CD4-positive, alpha-beta memory T cell (primary cell): ENCODE results near the gene KIAA0513. TPM values are rescaled to one million over a fixed set of nuclear protein-coding genes. Genes with fewer than 3 reads are reported as not detected.

ENCODE experiments used
- CTCF ChIA-PET: fragments of 350-600 bp; sonication (Branson Sonifier 250); formaldehyde crosslinking; loops from one replicate; lab custom pipeline; 2021; ENCODE audit warnings: inconsistent platforms; ENCODE audit not compliant: partially characterized antibody; lab: Charles Lee
- POLR2A ChIA-PET: fragments of 350-600 bp; sonication (Branson Sonifier 250); formaldehyde crosslinking; loops from one replicate; lab custom pipeline; 2021; ENCODE audit not compliant: partially characterized antibody; lab: Charles Lee
- DNase-seq, 5 donors: peaks; one replicate each; pipeline versions ENCODE4 v3.0.0 to v3.0.0-alpha.2; 2020 to 2022; ENCODE audit warnings: mixed read lengths in 1 of 5
- H3K27ac ChIP-seq: one replicate; pipeline ENCODE4 v1.7.0; 2013; ENCODE audit warnings: low read depth, low read length
- H3K27me3 ChIP-seq: 2 replicates; pipeline ENCODE4 v1.7.0; 2013; ENCODE audit warnings: mild to moderate bottlenecking, low read length, moderate library complexity; ENCODE audit not compliant: insufficient read depth
- H3K36me3 ChIP-seq: 2 replicates; pipeline ENCODE4 v1.7.0; 2013; ENCODE audit warnings: mild to moderate bottlenecking, low read length, moderate library complexity; ENCODE audit not compliant: insufficient read depth
- H3K4me1 ChIP-seq: 2 replicates; pipeline ENCODE4 v1.7.0; 2013; ENCODE audit warnings: mild to moderate bottlenecking, low read length, moderate library complexity; ENCODE audit not compliant: insufficient read depth
- H3K4me3 ChIP-seq, 2 donors: one replicate each; pipeline ENCODE4 v1.7.0; 2013; ENCODE audit warnings: low read length in 2 of 2, mild to moderate bottlenecking in 1 of 2
- H3K9me3 ChIP-seq, 2 donors: one replicate each; pipeline ENCODE4 v1.7.0; 2013; ENCODE audit warnings: low read length in 2 of 2, control low read depth in 1 of 2; ENCODE audit not compliant: control insufficient read depth in 1 of 2
- H3K27ac Mint-ChIP-seq, 7 donors: one replicate each; pipeline ENCODE4 v1.8.0; 2020 to 2021; ENCODE audit warnings: mixed read lengths in 7 of 7, mild to moderate bottlenecking in 6 of 7, inconsistent platforms in 3 of 7, moderate library complexity in 3 of 7
- H3K27me3 Mint-ChIP-seq, 2 donors: one replicate each; pipeline ENCODE4 v1.8.0; 2020 to 2021; ENCODE audit warnings: mixed read lengths in 2 of 2
- H3K36me3 Mint-ChIP-seq, 2 donors: one replicate each; pipeline ENCODE4 v1.8.0; 2020 to 2021; ENCODE audit warnings: mixed read lengths in 2 of 2, inconsistent platforms in 1 of 2, mild to moderate bottlenecking in 1 of 2
- H3K4me1 Mint-ChIP-seq, 4 donors: one replicate each; pipeline ENCODE4 v1.8.0; 2020 to 2021; ENCODE audit warnings: mixed read lengths in 4 of 4, mild to moderate bottlenecking in 1 of 4
- H3K4me3 Mint-ChIP-seq, 8 donors: one replicate each; pipeline ENCODE4 v1.8.0; 2020 to 2021; ENCODE audit warnings: mixed read lengths in 8 of 8, mild to moderate bottlenecking in 7 of 8, moderate library complexity in 6 of 8, inconsistent platforms in 3 of 8
- H3K9me3 Mint-ChIP-seq, 8 donors: one replicate each; pipeline ENCODE4 v1.8.0; 2020 to 2021; ENCODE audit warnings: mixed read lengths in 8 of 8, mild to moderate bottlenecking in 5 of 8, inconsistent platforms in 3 of 8, moderate library complexity in 1 of 8
- intact Hi-C: fragments of 100-400 bp; cut with micrococcal nuclease; formaldehyde crosslinking; loops from one replicate; pipeline ENCODE4 v1.15.1; 2023
- polyA plus RNA-seq, 2 donors: library from polyadenylated mRNA; unstranded; fragments of 300-500 nt; fragmentation: Illumina TruSeq; gene quantifications; one replicate each; pipeline ENCODE4 v1.2.3, GENCODE V29; 2021
- total RNA-seq, 2 experiments: library from RNA; stranded (reverse); gene quantifications; one replicate each; pipeline ENCODE4 v1.2.3, GENCODE V29; 2021

KIAA0513 gene
- total and polyA plus RNA-seq, 4 experiments from 2014 or later: 1.3 to 19.0 (median 14.8) TPM

- no peaks in the 10 kb centered on the region for H3K9me3 Mint-ChIP-seq
- Histone ChIP-seq H3K9me3 (no peaks in the 10 kb centered on the region), H3K4me1 (peaks cover 14% of the 10 kb centered on the region), H3K4me3 (no peak overlapping the region), H3K36me3 (no peaks in the 10 kb centered on the region), H3K27me3 (no peaks in the 10 kb centered on the region), H3K27ac (no peak overlapping the region)
- no peak overlapping the region for H3K27ac Mint-ChIP-seq
- no peak for DNase-seq
- POLR2A ChIA-PET: interaction anchor here (0.8 kb wide), 1 partner anchor 9 kb away, joined by 8 read pairs; the partner anchor contains the start of gene KIAA0513
- peaks cover 0 to 4% of the 10 kb centered on the region in 2 donors for H3K27me3 Mint-ChIP-seq
- CTCF ChIA-PET: no interaction called here
- no peaks in the 10 kb centered on the region for H3K36me3 Mint-ChIP-seq
- H3K4me1 Mint-ChIP-seq: peaks cover 7 to 15% (median 11%) of the 10 kb centered on the region in 4 donors
- no peak overlapping the region for H3K4me3 Mint-ChIP-seq
- intact Hi-C loops: no loop called here
Measured at GRCh38 chr16:85017633-85018032, 10.0 kb upstream of the KIAA0513 start.

GRCh38 chr16:85018529-85019236 is 8.9 kb upstream of the KIAA0513 start:
- DNase-seq: no peak
- peaks cover 14% of the 10 kb centered on the region for H3K4me1 ChIP-seq
- H3K9me3 ChIP-seq: no peaks in the 10 kb centered on the region
- Mint-ChIP-seq H3K9me3 (no peaks in the 10 kb centered on the region), H3K27ac (no peak overlapping the region), H3K36me3 (no peaks in the 10 kb centered on the region), H3K27me3 (peaks cover 0 to 4% of the 10 kb centered on the region in 2 donors), H3K4me1 (peaks cover 7 to 15% (median 11%) of the 10 kb centered on the region in 4 donors), H3K4me3 (no peak overlapping the region)
- ChIA-PET CTCF (interaction anchor here (0.7 kb wide), 1 partner anchor 62 kb away, joined by 3 read pairs; no protein-coding TSS in a partner anchor), POLR2A (no interaction called here)
- H3K27ac ChIP-seq: no peak overlapping the region
- H3K27me3 ChIP-seq: no peaks in the 10 kb centered on the region
- intact Hi-C loops: no loop called here
- H3K4me3 ChIP-seq: no peak overlapping the region
- H3K36me3 ChIP-seq: no peaks in the 10 kb centered on the region

GRCh38 chr16:85019659-85020245 is 7.8 kb upstream of the KIAA0513 start:
- H3K36me3 Mint-ChIP-seq: no peaks in the 10 kb centered on the region
- no peak overlapping the region for H3K4me3 ChIP-seq
- H3K27ac ChIP-seq: no peak overlapping the region
- H3K9me3 ChIP-seq: no peaks in the 10 kb centered on the region
- no peak overlapping the region for H3K4me3 Mint-ChIP-seq
- CTCF ChIA-PET: no interaction called here
- no peak overlapping the region for H3K27ac Mint-ChIP-seq
- no peaks in the 10 kb centered on the region for H3K9me3 Mint-ChIP-seq
- H3K27me3 Mint-ChIP-seq: peaks cover 0 to 4% of the 10 kb centered on the region in 2 donors
- H3K36me3 ChIP-seq: no peaks in the 10 kb centered on the region
- peaks cover 7 to 15% (median 11%) of the 10 kb centered on the region in 4 donors for H3K4me1 Mint-ChIP-seq
- intact Hi-C loops: loop anchor here (10.0 kb wide), 1 partner anchor 535 kb away; no protein-coding TSS in a partner anchor
- peaks cover 14% of the 10 kb centered on the region for H3K4me1 ChIP-seq
- POLR2A ChIA-PET: interaction anchor here (1.8 kb wide), 1 partner anchor 9 kb away, joined by 9 read pairs; the partner anchor contains the start of gene ZDHHC7
- H3K27me3 ChIP-seq: no peaks in the 10 kb centered on the region
- DNase-seq: no peak

- Mint-ChIP-seq H3K4me1 (peaks cover 17 to 44% (median 26%) of the 10 kb centered on the region in 4 donors), H3K27ac (peak overlapping the region in 3 of 7 donors; percentile 23 to 95 (median 92)), H3K9me3 (no peaks in the 10 kb centered on the region), H3K36me3 (peaks cover 0 to 9% of the 10 kb centered on the region in 2 donors), H3K27me3 (no peaks in the 10 kb centered on the region), H3K4me3 (peak overlapping the region in 7 of 8 donors; percentile 9 to 92 (median 87))
- Histone ChIP-seq H3K27me3 (no peaks in the 10 kb centered on the region), H3K9me3 (no peaks in the 10 kb centered on the region), H3K27ac (no peak overlapping the region), H3K36me3 (no peaks in the 10 kb centered on the region), H3K4me1 (peaks cover 28% of the 10 kb centered on the region), H3K4me3 (no peak overlapping the region)
- intact Hi-C loops: loop anchor here (5.0 to 10.0 kb wide), 3 partner anchors 524 to 839 kb away; partner anchors contain the start of genes MEAK7 and TAF1C
- ChIA-PET CTCF (interaction anchor here (1.0 to 4.6 kb wide), 7 partner anchors 10 to 79 kb away, joined by 3 to 47 read pairs (median 5); partner anchors contain the start of gene ZDHHC7), POLR2A (interaction anchor here (0.6 to 5.5 kb wide), 8 partner anchors 9 to 325 kb away, joined by 3 to 74 read pairs (median 7); partner anchors contain the start of gene ZDHHC7)
- DNase-seq: no peak
Measured at GRCh38 chr16:85025781-85026653, 1.6 kb upstream of the KIAA0513 start.

GRCh38 chr16:85026703-85027102 is 892 bp upstream of the KIAA0513 start:
- no peak for DNase-seq
- ChIA-PET POLR2A (interaction anchor here (0.6 to 5.5 kb wide), 16 partner anchors 9 to 378 kb away, joined by 3 to 74 read pairs (median 6); partner anchors contain the start of genes KLHL36 and ZDHHC7), CTCF (interaction anchor here (0.7 to 4.6 kb wide), 11 partner anchors 11 to 78 kb away, joined by 3 to 47 read pairs (median 5); partner anchors contain the start of gene ZDHHC7)
- H3K9me3 ChIP-seq: no peaks in the 10 kb centered on the region
- H3K4me1 ChIP-seq: peaks cover 28% of the 10 kb centered on the region
- H3K36me3 ChIP-seq: peaks cover 4% of the 10 kb centered on the region
- Mint-ChIP-seq H3K36me3 (peaks cover 3 to 10% of the 10 kb centered on the region in 2 donors), H3K27me3 (no peaks in the 10 kb centered on the region), H3K4me3 (peak overlapping the region; percentile 64 to 92 (median 88)), H3K9me3 (no peaks in the 10 kb centered on the region), H3K4me1 (peaks cover 19 to 44% (median 26%) of the 10 kb centered on the region in 4 donors), H3K27ac (peak overlapping the region in 5 of 7 donors; percentile 52 to 95 (median 88))
- H3K4me3 ChIP-seq: no peak overlapping the region
- no peaks in the 10 kb centered on the region for H3K27me3 ChIP-seq
- intact Hi-C loops: loop anchor here (1.0 to 10.0 kb wide), 4 partner anchors 15 to 839 kb away; partner anchors contain the start of genes MEAK7, TAF1C and ZDHHC7
- H3K27ac ChIP-seq: no peak overlapping the region

GRCh38 chr16:85027958-85028684 is 526 bp downstream of the KIAA0513 start:
- intact Hi-C loops: loop anchor here (1.0 to 10.0 kb wide), 6 partner anchors 17 to 841 kb away; partner anchors contain the start of genes MEAK7, TAF1C and ZDHHC7
- Mint-ChIP-seq H3K9me3 (no peaks in the 10 kb centered on the region), H3K4me3 (peak overlapping the region; percentile 88 to 98 (median 94)), H3K36me3 (peaks cover 10% of the 10 kb centered on the region in 2 donors), H3K4me1 (peaks cover 19 to 44% (median 26%) of the 10 kb centered on the region in 4 donors), H3K27ac (peak overlapping the region; percentile 92 to 98 (median 95)), H3K27me3 (no peaks in the 10 kb centered on the region)
- peak overlapping the region; percentile 78 for H3K27ac ChIP-seq
- H3K4me3 ChIP-seq: peak overlapping the region; percentile 58 to 82
- H3K4me1 ChIP-seq: peaks cover 28% of the 10 kb centered on the region
- no peaks in the 10 kb centered on the region for H3K27me3 ChIP-seq
- ChIA-PET CTCF (interaction anchor here (0.8 to 4.6 kb wide), 8 partner anchors 15 to 63 kb away, joined by 3 to 47 read pairs (median 5); partner anchors contain the start of gene ZDHHC7), POLR2A (interaction anchor here (0.8 to 5.5 kb wide), 13 partner anchors 12 to 474 kb away, joined by 3 to 74 read pairs (median 7); partner anchors contain the start of genes KLHL36 and ZDHHC7)
- no peaks in the 10 kb centered on the region for H3K9me3 ChIP-seq
- H3K36me3 ChIP-seq: peaks cover 7% of the 10 kb centered on the region
- peak in 2 of 5 donors; percentile 5 to 11 for DNase-seq
